Gastroesophageal sphincter (tissue), 4 donors: ENCODE measurements around the gene SLC35E1. TPM values are rescaled to one million over a fixed set of nuclear protein-coding genes. Genes with fewer than 3 reads are reported as not detected.

ENCODE experiments used
- ATAC-seq: fragments of 150-250 bp; one replicate; pipeline ENCODE4 v1.9.1; 2016; ENCODE audit warnings: mild to moderate bottlenecking, moderate library complexity
- H3K27ac ChIP-seq, 4 donors: fragments of 200-600 bp; sonication (generic) in 3 of 4; 1 replicate in 3 of 4; 2 replicates in 1 of 4; pipeline ENCODE4 v1.5.1; 2016 to 2019
- H3K27me3 ChIP-seq: fragments of 200-600 bp; sonication (generic); one replicate; pipeline ENCODE4 v1.5.1; 2019
- H3K36me3 ChIP-seq, 2 donors: fragments of 200-600 bp; sonication (generic); one replicate each; pipeline ENCODE4 v1.5.1; 2019; ENCODE audit warnings: control low read depth in 1 of 2
- H3K4me1 ChIP-seq, 3 donors: fragments of 200-600 bp; sonication (generic); 1 replicate in 2 of 3; 2 replicates in 1 of 3; pipeline ENCODE4 v1.5.1; 2016 to 2019; ENCODE audit warnings: control low read depth in 2 of 3
- H3K4me3 ChIP-seq, 2 donors: fragments of 200-600 bp; sonication (generic); one replicate each; pipeline ENCODE4 v1.5.1; 2019; ENCODE audit warnings: mild to moderate bottlenecking in 1 of 2, moderate library complexity in 1 of 2
- H3K9me3 ChIP-seq, 3 donors: fragments of 200-600 bp; sonication (generic); one replicate each; pipeline ENCODE4 v1.5.1; 2017 to 2019; ENCODE audit warnings: control low read depth in 2 of 3
- EP300 ChIP-seq: sonication (generic); formaldehyde crosslinking; IDR thresholded peaks from one replicate; pipeline ENCODE4 v1.6.1; 2017; ENCODE audit warnings: antibody characterized with exemption, mild to moderate bottlenecking
- POLR2A ChIP-seq, 2 donors: fragments of 450-650 bp; IDR thresholded peaks; one replicate each; pipeline ENCODE4 v1.6.1; 2017; ENCODE audit warnings: antibody characterized with exemption in 2 of 2, mild to moderate bottlenecking in 2 of 2, moderate library complexity in 1 of 2
- POLR2AphosphoS5 ChIP-seq: sonication (generic); formaldehyde crosslinking; IDR thresholded peaks from one replicate; pipeline ENCODE4 v1.6.1; 2017; ENCODE audit warnings: antibody characterized with exemption
- WGBS, 2 donors: methylation state at CpG; one replicate each; pipeline ENCODE4 v1.1.5; 2018; ENCODE audit warnings: low coverage in 1 of 2; 5-methylcytosine and 5-hydroxymethylcytosine counted together
- total RNA-seq, 4 donors: library from RNA; depleted of rRNA; stranded (reverse); fragments of >200 nt; gene quantifications; one replicate each; pipeline ENCODE4 v1.1.0, GENCODE V29; 2016
- TF ChIP-seq, protein P1 (sequence below), 4 experiments: fragments of 200-600 bp in 2 of 4; fragments of 450-650 bp in 2 of 4; sonication (generic) in 1 of 4; IDR thresholded peaks; one replicate each; pipeline ENCODE4 v1.5.1; 2017 to 2019; ENCODE audit warnings: antibody characterized with exemption in 4 of 4, mild to moderate bottlenecking in 2 of 4, moderate library complexity in 2 of 4

SLC35E1 gene
- total RNA-seq, 4 donors from 2014 or later, result 24.9 to 35.5 (median 29.7) TPM

DNA sequence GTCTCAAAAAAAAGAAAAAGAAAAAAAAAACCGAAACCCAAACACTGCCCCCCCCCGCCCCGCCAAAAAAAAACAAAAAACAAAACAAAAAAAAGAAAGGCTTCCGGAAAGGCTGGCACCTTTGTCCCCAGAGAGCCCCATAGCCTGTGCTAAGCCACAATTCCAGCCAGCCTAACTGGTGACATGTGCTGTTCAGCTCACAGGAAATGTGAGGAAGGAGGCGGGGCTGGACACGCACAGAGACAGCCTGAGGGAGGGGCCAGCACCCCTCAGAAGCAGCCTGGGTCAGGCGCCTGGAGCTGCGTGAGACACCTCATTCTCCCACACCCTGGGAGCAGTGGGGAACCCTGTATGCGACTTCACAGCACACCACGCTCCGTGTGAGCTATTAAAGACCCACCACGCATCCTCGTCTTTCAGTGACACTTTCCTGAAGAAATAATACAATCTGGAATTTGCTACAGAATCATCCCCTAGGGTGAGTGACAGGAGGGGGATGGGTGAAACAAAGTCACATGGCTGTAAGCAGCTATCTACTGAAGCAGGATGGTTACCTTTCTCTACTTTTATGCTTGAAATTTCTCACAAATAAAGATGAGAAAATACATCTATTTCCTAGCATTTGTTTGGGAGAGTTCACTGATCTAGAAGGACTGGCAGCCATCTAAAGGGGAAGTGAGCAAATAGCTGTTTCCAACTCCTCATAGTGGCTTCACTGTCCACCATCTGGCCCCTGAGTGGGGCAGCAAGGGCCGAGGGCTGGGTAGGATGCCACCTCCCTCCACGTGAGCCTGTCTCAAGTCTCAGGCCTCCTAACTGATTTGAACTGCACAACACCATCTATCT is 12.3 kb upstream of the SLC35E1 start:
- Histone ChIP-seq H3K4me3 (peak overlapping the region in 1 of 2 donors; percentile 22), H3K4me1 (peaks cover 0 to 99% (median 53%) of the 10 kb centered on the region in 3 donors), H3K9me3 (no peaks in the 10 kb centered on the region), H3K27ac (peak overlapping the region in 3 of 4 donors; percentile 62 to 70 (median 64)), H3K27me3 (no peaks in the 10 kb centered on the region), H3K36me3 (peaks cover 0 to 3% of the 10 kb centered on the region in 2 donors)
- peak; percentile 84 for ATAC-seq
- 10 to 12% methylated on average over 8 to 11 of the region's 15 CpGs for WGBS, 2 donors
- TF ChIP-seq POLR2A (IDR thresholded peaks at IDR 0.05), result no peak
- peak; percentile 35 for TF ChIP-seq POLR2AphosphoS5

DNA sequence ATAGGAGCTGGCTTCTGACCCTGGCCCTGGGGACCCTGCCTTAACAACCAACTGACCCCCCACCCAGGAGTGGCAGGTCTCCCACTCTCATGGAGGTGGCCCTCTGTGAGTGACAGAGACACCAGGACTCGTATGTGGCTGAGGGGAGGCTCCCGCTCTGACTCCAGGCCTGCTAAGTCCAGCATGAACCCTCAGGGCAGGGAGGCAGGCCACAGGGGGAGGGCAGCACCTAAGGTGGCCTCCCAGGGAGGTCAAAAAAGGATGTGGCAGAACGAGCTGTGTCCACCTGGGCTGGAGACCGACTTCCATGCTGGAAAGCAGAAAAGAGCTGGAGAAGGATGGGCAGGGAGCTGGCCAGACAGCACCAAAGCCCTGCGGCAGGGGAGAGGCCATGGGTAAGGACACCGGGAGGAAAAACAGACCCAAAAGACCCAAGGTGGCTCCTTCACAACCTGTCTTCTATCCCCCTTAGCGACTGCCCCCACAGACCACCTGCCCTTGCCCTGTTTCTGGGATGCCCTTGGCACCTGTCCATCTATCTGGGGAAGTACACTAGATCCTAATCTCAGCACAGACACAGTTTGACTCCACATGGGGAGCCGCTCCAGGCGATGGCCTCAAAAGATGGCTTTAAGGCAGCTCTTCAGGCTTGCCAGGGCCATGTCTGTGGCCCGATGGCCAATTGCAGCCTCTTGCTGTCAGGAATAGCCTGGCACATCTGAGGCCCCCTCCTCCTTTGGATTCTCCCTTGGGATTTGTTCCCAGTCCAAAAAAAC is 10.5 kb upstream of the SLC35E1 start:
- Histone ChIP-seq H3K4me3 (no peak overlapping the region), H3K27ac (peak overlapping the region in 3 of 4 donors; percentile 33 to 70 (median 35)), H3K36me3 (peaks cover 0 to 21% of the 10 kb centered on the region in 2 donors), H3K4me1 (peaks cover 0 to 88% (median 38%) of the 10 kb centered on the region in 3 donors), H3K9me3 (no peaks in the 10 kb centered on the region), H3K27me3 (no peaks in the 10 kb centered on the region)
- WGBS, 2 donors, result 83 to 89% methylated on average over 1 to 3 of the region's 10 CpGs
- ATAC-seq, result no peak
- TF ChIP-seq EP300 (no peak), POLR2A (IDR thresholded peaks at IDR 0.05) (no peak), POLR2AphosphoS5 (no peak)
- TF ChIP-seq, protein P1, sequence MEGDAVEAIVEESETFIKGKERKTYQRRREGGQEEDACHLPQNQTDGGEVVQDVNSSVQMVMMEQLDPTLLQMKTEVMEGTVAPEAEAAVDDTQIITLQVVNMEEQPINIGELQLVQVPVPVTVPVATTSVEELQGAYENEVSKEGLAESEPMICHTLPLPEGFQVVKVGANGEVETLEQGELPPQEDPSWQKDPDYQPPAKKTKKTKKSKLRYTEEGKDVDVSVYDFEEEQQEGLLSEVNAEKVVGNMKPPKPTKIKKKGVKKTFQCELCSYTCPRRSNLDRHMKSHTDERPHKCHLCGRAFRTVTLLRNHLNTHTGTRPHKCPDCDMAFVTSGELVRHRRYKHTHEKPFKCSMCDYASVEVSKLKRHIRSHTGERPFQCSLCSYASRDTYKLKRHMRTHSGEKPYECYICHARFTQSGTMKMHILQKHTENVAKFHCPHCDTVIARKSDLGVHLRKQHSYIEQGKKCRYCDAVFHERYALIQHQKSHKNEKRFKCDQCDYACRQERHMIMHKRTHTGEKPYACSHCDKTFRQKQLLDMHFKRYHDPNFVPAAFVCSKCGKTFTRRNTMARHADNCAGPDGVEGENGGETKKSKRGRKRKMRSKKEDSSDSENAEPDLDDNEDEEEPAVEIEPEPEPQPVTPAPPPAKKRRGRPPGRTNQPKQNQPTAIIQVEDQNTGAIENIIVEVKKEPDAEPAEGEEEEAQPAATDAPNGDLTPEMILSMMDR (IDR thresholded peaks at IDR 0.05), result no peak

DNA sequence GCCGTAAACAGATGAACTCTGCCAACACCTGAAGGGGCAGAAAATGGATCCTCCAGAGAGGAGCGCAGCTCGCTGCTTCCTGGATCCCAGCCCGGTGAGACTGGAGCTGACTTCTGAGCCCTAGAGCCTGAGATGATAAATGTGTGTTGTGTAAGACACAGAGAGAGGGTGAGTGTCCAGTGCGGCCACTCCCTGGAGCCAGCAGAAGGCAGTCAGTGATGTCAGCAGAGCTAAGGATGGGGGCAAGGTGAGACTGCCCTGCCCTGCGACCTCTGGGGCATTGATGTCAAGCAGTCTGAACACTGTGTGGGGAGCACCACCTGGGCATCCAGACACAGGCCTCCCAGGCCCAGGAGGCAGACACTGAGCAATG is 9.7 kb upstream of the SLC35E1 start:
- Histone ChIP-seq H3K27ac (peak overlapping the region in 3 of 4 donors; percentile 33 to 70 (median 35)), H3K27me3 (no peaks in the 10 kb centered on the region), H3K36me3 (peaks cover 0 to 28% of the 10 kb centered on the region in 2 donors), H3K9me3 (no peaks in the 10 kb centered on the region), H3K4me1 (peaks cover 0 to 87% (median 31%) of the 10 kb centered on the region in 3 donors), H3K4me3 (no peak overlapping the region)
- peak; percentile 63 for ATAC-seq
- TF ChIP-seq POLR2AphosphoS5 (no peak), POLR2A (IDR thresholded peaks at IDR 0.05) (no peak), EP300 (no peak)
- TF ChIP-seq, protein P1 (IDR thresholded peaks at IDR 0.05), result no peak
- WGBS, 2 donors, result 90% methylated on average over 2 of the region's 6 CpGs; no CpG with 5 or more reads in 1 of the 2 donors

DNA sequence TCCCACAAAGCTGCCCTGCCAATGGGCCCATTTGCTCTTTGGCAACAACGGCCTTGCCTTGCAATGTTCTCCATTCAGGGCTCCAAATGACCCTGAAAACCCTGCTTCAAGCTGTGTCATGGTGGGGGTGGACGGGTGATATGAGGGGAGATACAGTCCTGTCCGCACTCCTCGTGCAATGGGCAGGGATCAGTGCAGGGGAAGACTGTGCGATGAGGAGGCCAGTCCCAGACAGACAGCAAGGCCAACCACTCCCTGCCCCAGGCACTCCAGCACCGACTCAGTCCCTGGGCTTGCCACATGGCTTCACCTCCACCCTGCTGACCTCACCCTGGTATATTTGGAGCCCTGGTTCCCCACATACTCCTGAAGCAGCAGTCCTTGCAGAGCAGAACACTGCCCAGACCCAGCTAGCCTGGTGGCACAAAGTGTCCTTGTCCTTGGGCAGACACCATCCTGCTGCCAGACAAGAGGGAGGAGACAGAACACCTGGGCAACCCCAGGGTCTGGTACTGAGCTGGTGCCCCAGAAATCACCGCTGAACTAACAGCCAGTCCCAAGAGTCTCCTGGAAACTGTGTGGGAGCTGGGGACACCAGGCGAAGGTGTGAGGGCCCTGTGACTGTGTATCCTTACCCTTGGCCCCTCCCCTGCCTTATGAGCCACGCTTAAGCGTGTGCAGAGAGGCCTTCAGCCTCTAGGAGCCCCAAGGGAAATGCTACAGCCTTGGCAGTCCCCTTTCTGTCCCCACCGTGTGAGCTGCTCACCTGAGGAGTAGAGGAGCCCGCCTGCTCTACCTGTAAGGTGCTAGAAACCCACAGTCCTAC is 9.1 kb upstream of the SLC35E1 start:
- Histone ChIP-seq H3K4me1 (peaks cover 0 to 86% (median 31%) of the 10 kb centered on the region in 3 donors), H3K27me3 (no peaks in the 10 kb centered on the region), H3K36me3 (peaks cover 0 to 34% of the 10 kb centered on the region in 2 donors), H3K27ac (peak overlapping the region in 2 of 4 donors; percentile 4 to 70), H3K4me3 (no peak overlapping the region), H3K9me3 (no peaks in the 10 kb centered on the region)
- no peak for ATAC-seq
- TF ChIP-seq EP300, result no peak
- TF ChIP-seq, protein P1 (IDR thresholded peaks at IDR 0.05), result no peak
- no peak for TF ChIP-seq POLR2AphosphoS5
- no peak for TF ChIP-seq POLR2A (IDR thresholded peaks at IDR 0.05)
- WGBS, 2 donors, result 70 to 87% methylated on average over 2 to 3 of the region's 12 CpGs

DNA sequence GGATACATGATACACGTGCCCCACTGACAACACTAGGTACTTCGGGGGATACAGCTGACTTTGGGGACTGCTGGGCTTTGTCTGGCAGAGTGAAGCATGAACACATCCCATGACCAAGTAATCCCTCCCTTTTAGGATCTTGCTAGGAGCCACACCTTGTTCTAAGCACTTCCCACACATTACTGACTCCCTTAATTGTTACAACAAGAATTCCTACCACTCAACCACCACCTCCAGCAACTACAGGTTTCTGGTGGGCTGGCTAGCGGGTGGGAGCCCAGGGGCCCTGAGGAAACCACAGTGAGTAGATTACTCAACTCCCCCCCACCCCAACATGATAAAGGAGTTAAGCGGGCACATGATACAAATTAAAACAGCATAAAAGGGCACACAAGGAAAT is 7.2 kb upstream of the SLC35E1 start:
- Histone ChIP-seq H3K27ac (peak overlapping the region in 1 of 4 donors; percentile 1), H3K4me1 (peaks cover 0 to 86% (median 30%) of the 10 kb centered on the region in 3 donors), H3K4me3 (no peak overlapping the region), H3K27me3 (no peaks in the 10 kb centered on the region), H3K36me3 (peaks cover 0 to 54% of the 10 kb centered on the region in 2 donors), H3K9me3 (no peaks in the 10 kb centered on the region)
- no peak for ATAC-seq
- TF ChIP-seq POLR2AphosphoS5 (no peak), EP300 (no peak), POLR2A (IDR thresholded peaks at IDR 0.05) (no peak)
- TF ChIP-seq, protein P1 (IDR thresholded peaks at IDR 0.05), result no peak
- 74 to 100% methylated on average over 1 to 4 of the region's 4 CpGs for whole genome bisulfite sequencing, 2 donors
